Ramos (cell line): ENCODE data around the gene C2CD3.
"Not testable (repeated sequence)": the region's sequence is repeated elsewhere in the genome, so short reads cannot be mapped to it uniquely, and the experiment has no call there.

Experiments
- in situ Hi-C: fragments of 300-500 bp; cut with MboI; formaldehyde crosslinking; loops from one replicate; pipeline ENCODE4 v1.14.3; 2022; ENCODE audit warnings: low sequenced_read_pairs; ENCODE audit not compliant: unreplicated experiment

C2CD3 gene

GRCh38 chr11:74162681-74163467 is 7.9 kb downstream of the C2CD3 start:
- in situ Hi-C loops: no loop called here

- in situ Hi-C loops: no loop called here
Measured at GRCh38 chr11:74159642-74160041, 11.2 kb downstream of the C2CD3 start.

GRCh38 chr11:74157169-74157568 is 13.6 kb downstream of the C2CD3 start:
- in situ Hi-C loops: no loop called here

DNA sequence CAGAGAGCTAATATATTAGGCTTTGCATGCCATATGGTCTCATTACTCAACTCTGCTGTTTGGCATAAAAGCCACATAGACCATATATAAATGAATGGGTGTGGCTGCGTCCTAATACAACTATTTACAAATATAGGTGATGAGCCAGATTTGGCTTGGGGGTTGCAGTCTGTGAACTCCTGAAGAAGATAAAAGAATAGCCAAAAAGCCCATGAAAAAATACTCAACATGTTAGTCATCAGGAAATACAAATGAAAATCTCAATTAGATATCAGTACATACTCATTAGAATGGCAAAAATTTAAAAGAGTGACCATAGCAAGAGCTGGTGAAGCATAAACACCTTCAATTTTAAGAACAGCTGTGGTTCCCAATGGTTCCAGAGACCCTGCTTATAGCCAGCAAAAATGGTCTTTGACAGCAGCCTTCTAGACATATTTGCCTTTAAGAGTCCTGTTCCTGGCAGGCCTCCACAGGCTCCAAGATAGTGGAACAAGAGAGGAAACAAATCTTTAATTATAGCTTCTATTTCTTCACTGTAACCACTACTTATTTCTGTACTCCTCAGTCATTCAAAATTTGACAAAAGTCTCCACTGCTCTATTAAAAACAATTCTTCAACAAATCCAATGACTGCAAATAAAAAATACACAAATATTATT is 16.1 kb downstream of the C2CD3 start:
- in situ Hi-C loops: no loop called here

- in situ Hi-C loops: no loop called here
Measured at GRCh38 chr11:74153224-74153623, 17.6 kb downstream of the C2CD3 start.

- in situ Hi-C loops: no loop called here
Measured at GRCh38 chr11:74147199-74147929, 23.4 kb downstream of the C2CD3 start.

- in situ Hi-C loops: no loop called here
Measured at GRCh38 chr11:74144592-74144991, 26.2 kb downstream of the C2CD3 start.

GRCh38 chr11:74142624-74143023 is 28.2 kb downstream of the C2CD3 start:
- in situ Hi-C loops: no loop called here

GRCh38 chr11:74141908-74142307 is 28.9 kb downstream of the C2CD3 start:
- in situ Hi-C loops: no loop called here

DNA sequence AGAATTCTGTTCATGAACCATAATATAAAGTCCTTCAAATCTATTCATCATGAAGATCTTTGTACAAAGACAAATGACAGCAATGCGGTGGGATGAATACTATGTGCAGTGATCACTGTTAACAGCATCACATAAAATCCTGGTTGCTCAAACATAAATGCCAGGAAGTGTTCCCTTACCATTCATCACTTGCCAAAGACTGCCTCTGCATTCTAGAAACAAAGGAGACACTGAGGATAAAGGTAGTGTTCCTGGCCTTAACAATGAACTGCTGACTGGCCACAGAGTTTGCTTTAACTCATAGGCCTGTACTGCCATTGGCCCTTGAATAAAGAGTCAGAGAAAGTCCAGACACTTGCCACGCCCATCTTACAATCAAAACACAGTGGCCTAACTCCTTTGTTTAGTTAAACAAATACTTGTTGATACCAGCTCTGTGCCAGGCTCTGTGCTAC is 29.5 kb downstream of the C2CD3 start:
- in situ Hi-C loops: no loop called here

DNA sequence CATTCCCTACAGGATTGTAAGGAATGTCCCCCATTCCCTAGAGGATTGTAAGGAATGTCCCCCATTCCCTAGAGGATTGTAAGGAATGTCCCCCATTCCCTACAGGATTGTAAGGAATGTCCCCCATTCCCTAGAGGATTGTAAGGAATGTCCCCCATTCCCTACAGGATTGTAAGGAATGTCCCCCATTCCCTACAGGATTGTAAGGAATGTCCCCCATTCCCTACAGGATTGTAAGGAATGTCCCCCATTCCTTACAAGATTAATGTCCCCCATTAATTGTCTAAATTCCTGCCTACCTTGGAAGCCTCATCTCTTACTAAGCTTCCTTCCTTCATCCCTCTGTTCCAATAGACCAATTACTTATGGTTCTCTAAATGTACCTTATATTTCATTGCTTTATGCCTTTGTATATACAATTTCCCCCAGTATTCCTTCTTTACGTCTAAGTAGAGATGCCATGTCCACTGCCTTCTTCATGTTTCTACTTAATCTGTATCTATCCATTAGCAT is 30.8 kb downstream of the C2CD3 start:
- in situ Hi-C loops: not testable (repeated sequence)

DNA sequence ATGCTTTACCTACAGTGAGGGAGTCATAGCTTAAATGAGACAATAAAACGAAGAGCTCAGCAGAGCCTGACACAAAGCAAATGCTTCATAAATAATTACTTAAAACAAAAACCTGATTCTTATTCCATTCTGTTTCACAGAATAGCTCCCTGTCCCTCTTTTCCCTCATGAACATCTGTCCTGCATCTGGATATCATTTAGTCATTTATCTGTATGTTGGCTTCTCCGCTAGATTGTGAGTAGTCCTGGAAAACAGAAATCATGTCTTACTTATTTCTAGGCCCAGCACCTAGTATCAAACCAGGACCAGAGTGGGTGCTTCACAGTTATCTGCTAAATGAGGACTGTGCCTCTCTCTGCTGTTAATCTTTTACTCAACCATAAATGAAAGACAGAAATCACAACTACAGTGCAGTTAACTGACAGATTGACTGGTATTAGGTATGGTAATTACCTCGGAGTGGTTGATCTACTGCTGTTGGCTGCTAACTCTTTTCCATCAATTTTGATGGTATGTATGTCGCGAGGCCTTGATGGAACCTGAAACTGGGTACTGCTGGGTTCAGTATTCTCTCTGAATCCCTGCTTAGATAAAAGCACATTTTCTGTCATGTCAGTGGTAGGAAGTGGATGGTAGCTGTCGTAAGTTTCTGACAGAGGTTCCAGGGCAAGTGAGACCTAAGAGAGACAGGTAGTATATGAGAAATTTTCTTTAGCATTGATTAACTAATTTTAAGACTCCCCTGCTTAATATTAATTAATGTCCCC is 31.5 kb downstream of the C2CD3 start:
- in situ Hi-C loops: no loop called here

- in situ Hi-C loops: no loop called here
Measured at GRCh38 chr11:74138572-74138971, 32.2 kb downstream of the C2CD3 start.

DNA sequence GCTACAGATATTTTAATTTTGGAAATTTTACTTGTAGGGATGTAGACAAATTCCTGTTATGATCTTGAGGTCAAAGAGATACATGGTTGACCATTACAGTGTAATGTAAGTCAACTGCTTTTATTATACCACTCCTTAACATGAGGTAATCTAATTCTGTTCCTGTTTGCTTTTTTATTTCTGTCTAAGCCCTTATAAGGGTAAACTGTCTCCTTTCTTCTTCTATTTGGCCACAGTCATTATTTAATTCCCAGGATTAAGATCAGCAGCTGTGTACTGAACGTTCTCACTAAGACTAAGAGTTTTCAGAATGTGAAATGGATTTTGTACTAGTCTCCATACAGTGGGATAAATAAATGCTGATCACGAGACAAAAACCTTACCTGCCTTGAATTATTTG is 32.8 kb downstream of the C2CD3 start:
- in situ Hi-C loops: no loop called here

GRCh38 chr11:74135127-74135840 is 35.5 kb downstream of the C2CD3 start:
- in situ Hi-C loops: no loop called here

DNA sequence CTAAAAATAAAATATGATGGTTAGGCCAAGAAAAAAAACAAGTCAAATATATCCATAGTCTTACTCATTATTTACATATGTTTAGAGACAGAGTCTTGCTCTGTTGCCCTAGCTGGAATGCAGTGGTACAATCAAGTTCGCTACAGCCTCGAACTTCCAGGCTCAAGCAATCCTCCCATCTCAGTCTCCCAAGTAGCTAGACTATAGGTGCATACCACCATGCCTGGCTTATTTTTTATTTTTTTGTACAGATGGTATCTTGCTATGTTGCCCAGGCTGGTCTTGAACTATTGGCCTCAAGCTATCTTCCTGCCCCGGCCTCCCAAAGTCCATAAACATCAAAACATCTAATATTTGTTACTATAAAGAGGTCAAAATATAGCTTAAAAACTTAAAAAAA is 36.1 kb downstream of the C2CD3 start:
- in situ Hi-C loops: no loop called here

GRCh38 chr11:74133436-74133835 is 37.4 kb downstream of the C2CD3 start:
- in situ Hi-C loops: no loop called here

DNA sequence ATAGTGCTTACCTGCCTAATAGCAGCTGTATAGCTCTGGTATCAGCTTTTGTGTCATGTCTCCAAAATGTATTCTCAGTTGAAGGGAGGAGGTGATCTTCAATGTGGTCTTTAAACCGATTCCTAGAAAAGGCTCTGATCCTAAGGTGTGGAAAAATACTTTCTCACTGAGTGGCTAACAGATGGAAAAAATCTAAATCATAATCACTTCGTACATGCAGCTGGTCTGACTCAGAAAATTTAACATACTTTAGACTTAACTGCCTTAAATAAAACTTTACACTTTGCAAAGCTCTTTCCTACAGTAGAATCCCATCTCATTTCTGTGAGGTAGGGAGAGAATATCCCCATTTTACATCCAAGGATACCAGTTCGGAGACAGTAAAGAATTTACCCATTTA is 38.0 kb downstream of the C2CD3 start:
- in situ Hi-C loops: no loop called here

GRCh38 chr11:74129121-74129520 is 41.7 kb downstream of the C2CD3 start:
- in situ Hi-C loops: not testable (repeated sequence)
